ENCODE measurements around the gene RIN1. TPM values are rescaled to one million over a fixed set of nuclear protein-coding genes. Genes with fewer than 3 reads are reported as not detected.
A peak's percentile ranks its signal among the peaks of the same experiment; 100 is the strongest.

The RIN1 gene
- total and polyA plus RNA-seq, 2 of the 13 experiments (the other 11 are each of a cell fraction or from before 2014, with no cell fraction given) = 2.4 to 4.1 TPM

DNA sequence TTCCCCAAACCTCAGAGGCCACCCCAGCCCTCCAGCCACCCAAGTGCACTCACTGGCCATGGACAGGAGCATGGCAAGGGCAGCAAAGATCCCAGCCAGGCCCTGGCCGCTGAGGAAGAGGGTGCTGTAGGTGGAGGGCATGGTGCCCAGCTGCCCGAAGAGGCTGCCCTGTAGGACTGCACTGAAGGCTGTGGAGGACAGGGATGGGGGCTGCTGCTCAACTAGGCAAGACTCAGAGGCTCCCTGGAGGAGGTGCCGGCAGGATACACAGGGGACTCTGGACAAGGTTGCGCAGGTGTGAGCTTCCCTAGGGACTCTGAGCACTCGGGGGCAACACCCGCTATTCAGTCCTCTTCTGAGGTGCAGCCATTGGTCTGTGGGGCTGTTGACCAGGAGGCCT, 32.2 kb upstream of the RIN1 start:
- H3K79me2 ChIP-seq (ENCODE audit: insufficient read depth, low read length) = no peaks in the 10 kb centered on the region
- in situ Hi-C loops (cut with HindIII; ENCODE audit: extremely low pct_ligation_motif_present, low pct_unique_long_range_greater_than_20kb) = no loop called here
- CTCF ChIA-PET (ENCODE audit: low intra/inter-chr PET ratio, low total read pairs) = no interaction called here
- H3K36me3 ChIP-seq (replicated peaks in 1 of 2; ENCODE audit: control insufficient read depth in 1 of 2, insufficient read depth in 2 of 2, low read length in 2 of 2) = peaks cover 0 to 3% of the 10 kb centered on the region in 2 experiments; a peak in 1 of 5 replicates
- H3K4me1 ChIP-seq (ENCODE audit: insufficient read depth, low read length) = peaks cover 50% of the 10 kb centered on the region
- H4K20me1 ChIP-seq (ENCODE audit: insufficient read depth, low read length) = no peaks in the 10 kb centered on the region; the same call in 1 of the 2 replicates
- POLR2A ChIA-PET = no interaction called here
- 61% methylated on average over 2 of the region's 6 CpGs for WGBS (ENCODE audit: low lambda C conversion rate)
- intact Hi-C loops (cut with micrococcal nuclease; ENCODE audit: unreplicated experiment) = no loop called here
- TF ChIP-seq ZNF784 (CRISPR knock-in tag; IDR thresholded peaks at IDR 0.05; ENCODE audit: borderline replicate concordance) = no peak
- TF ChIP-seq ZNF557 (CRISPR knock-in tag; IDR thresholded peaks at IDR 0.05) = no peak
- TF ChIP-seq ZNF841 (CRISPR knock-in tag; IDR thresholded peaks at IDR 0.05; ENCODE audit: borderline replicate concordance) = no peak
- TF ChIP-seq POLR2G (IDR thresholded peaks at IDR 0.05; ENCODE audit: low read depth, low read length) = peak; percentile 21; the same call in 1 of the 2 replicates
- TF ChIP-seq ZNF562 (CRISPR knock-in tag; IDR thresholded peaks at IDR 0.05; ENCODE audit: borderline replicate concordance) = no peak
- no peak for TF ChIP-seq ATF2 (CRISPR knock-in tag; IDR thresholded peaks at IDR 0.05)
- no peak for TF ChIP-seq ZMYM3 (CRISPR knock-in tag; IDR thresholded peaks at IDR 0.05)
- no peak for TF ChIP-seq TGIF2 (CRISPR knock-in tag; IDR thresholded peaks at IDR 0.05)
- TF ChIP-seq ZNF563 (CRISPR knock-in tag; IDR thresholded peaks at IDR 0.05) = no peak
- peak; percentile 70 for TF ChIP-seq AGO2 (optimal IDR thresholded peaks at IDR 0.05; ENCODE audit: low read depth, low read length)
- TF ChIP-seq ZSCAN9 (CRISPR knock-in tag; IDR thresholded peaks at IDR 0.05; ENCODE audit: borderline replicate concordance) = no peak
- TF ChIP-seq, protein P1, sequence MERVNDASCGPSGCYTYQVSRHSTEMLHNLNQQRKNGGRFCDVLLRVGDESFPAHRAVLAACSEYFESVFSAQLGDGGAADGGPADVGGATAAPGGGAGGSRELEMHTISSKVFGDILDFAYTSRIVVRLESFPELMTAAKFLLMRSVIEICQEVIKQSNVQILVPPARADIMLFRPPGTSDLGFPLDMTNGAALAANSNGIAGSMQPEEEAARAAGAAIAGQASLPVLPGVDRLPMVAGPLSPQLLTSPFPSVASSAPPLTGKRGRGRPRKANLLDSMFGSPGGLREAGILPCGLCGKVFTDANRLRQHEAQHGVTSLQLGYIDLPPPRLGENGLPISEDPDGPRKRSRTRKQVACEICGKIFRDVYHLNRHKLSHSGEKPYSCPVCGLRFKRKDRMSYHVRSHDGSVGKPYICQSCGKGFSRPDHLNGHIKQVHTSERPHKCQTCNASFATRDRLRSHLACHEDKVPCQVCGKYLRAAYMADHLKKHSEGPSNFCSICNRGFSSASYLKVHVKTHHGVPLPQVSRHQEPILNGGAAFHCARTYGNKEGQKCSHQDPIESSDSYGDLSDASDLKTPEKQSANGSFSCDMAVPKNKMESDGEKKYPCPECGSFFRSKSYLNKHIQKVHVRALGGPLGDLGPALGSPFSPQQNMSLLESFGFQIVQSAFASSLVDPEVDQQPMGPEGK (CRISPR knock-in tag; IDR thresholded peaks at IDR 0.05) = no peak
- no peak for TF ChIP-seq ELF3 (CRISPR knock-in tag; IDR thresholded peaks at IDR 0.05)
- no peak for TF ChIP-seq SMAD3 (CRISPR knock-in tag; IDR thresholded peaks at IDR 0.05)
- no peak for TF ChIP-seq ZNF543 (CRISPR knock-in tag; IDR thresholded peaks at IDR 0.05)
- TF ChIP-seq SRSF9 (IDR thresholded peaks at IDR 0.05; ENCODE audit: borderline replicate concordance, insufficient read depth, low read depth, low read length, poor library complexity, severe bottlenecking) = no peak
- ATAC-seq (peak; percentile 4), DNase-seq (ENCODE audit: low spot score) (no peak), FAIRE-seq (no peak)
- H2AFZ ChIP-seq (ENCODE audit: low read length) = no peak overlapping the region
- H3K4me3 ChIP-seq (replicated peaks in 1 of 3; ENCODE audit: insufficient read depth in 1 of 3, low read depth in 2 of 3, low read length in 3 of 3) = no peak overlapping the region
- no peak overlapping the region for H3K27ac ChIP-seq (ENCODE audit: extremely low read length, insufficient read depth, low read length)
- H3K27me3 ChIP-seq (ENCODE audit: control insufficient read depth in 1 of 2, insufficient read depth in 2 of 2, low read length in 2 of 2) = peaks cover 0 to 5% of the 10 kb centered on the region in 2 experiments; a peak in 1 of 5 replicates
- H3K9me3 ChIP-seq (ENCODE audit: low read length) = no peaks in the 10 kb centered on the region
- H3K9ac ChIP-seq (ENCODE audit: insufficient read depth, low read depth, low read length) = no peak overlapping the region
- BruUV-seq (replicated peaks) = no TSS peak
- no peak overlapping the region for H3K4me2 ChIP-seq (ENCODE audit: low read depth, low read length)

All from HepG2 (cell line).